Measurements from ENCODE around the gene DFFA. TPM values are rescaled to one million over a fixed set of nuclear protein-coding genes. Genes with fewer than 3 reads are reported as not detected.

The DFFA gene
- total RNA-seq, 1 experiment from 2014 or later = 94.1 TPM

- no peak overlapping the region for H2BK5ac ChIP-seq (ENCODE audit: insufficient read length, low read length)
- H3K23me2 ChIP-seq (ENCODE audit: insufficient read length, low read depth, low read length, poor library complexity, severe bottlenecking) = peaks cover 6% of the 10 kb centered on the region
- H2BK12ac ChIP-seq (ENCODE audit: insufficient read length, low read depth, low read length) = no peak overlapping the region
- Mint-ChIP-seq H3K4me3 (peak overlapping the region; percentile 96 to 99), H3K27me3 (ENCODE audit: low read depth) (no peaks in the 10 kb centered on the region), H3K27ac (peak overlapping the region; percentile 79 to 99 (median 96)), H3K9me3 (no peaks in the 10 kb centered on the region), H3K36me3 (ENCODE audit: insufficient read depth in 1 of 3, low read depth in 3 of 3) (peaks cover 26 to 41% (median 38%) of the 10 kb centered on the region in 3 experiments), H3K4me1 (peaks cover 22 to 24% of the 10 kb centered on the region in 2 experiments)
- H2AK5ac ChIP-seq (ENCODE audit: insufficient read length, low read length) = no peak overlapping the region
- H3K27ac ChIP-seq (ENCODE audit: insufficient read length, low read depth, low read length) = no peak overlapping the region
- no peak overlapping the region for H3K4ac ChIP-seq (ENCODE audit: low read depth, low read length)
- no peak overlapping the region for H2AFZ ChIP-seq (ENCODE audit: low read length)
- no peak overlapping the region for H4K91ac ChIP-seq (ENCODE audit: insufficient read length, low read depth, low read length)
- no CpG with 5 or more reads among the region's 23 CpGs for WGBS (ENCODE audit: extremely low coverage, insufficient read length, low lambda C conversion rate)
- H3K27me3 ChIP-seq (ENCODE audit: insufficient read depth, low read length) = no peaks in the 10 kb centered on the region
- no peaks in the 10 kb centered on the region for H4K20me1 ChIP-seq (ENCODE audit: control insufficient read depth, insufficient read depth, insufficient read length)
- no peak overlapping the region for H3K23ac ChIP-seq (ENCODE audit: insufficient read length, low read depth, low read length)
- H3T11ph ChIP-seq (ENCODE audit: low read length) = no peak overlapping the region
- no peak for DNase-seq
- peaks cover 3% of the 10 kb centered on the region; the same call in 1 of the 2 replicates for H3K79me2 ChIP-seq (ENCODE audit: insufficient read depth, low read length)
- H3K4me2 ChIP-seq (ENCODE audit: insufficient read depth, insufficient read length, low read length) = peak overlapping the region; percentile 63
- H4K8ac ChIP-seq (replicated peaks; ENCODE audit: insufficient read length, low read depth, low read length) = no peak overlapping the region
- H2BK20ac ChIP-seq (ENCODE audit: low read depth, low read length, poor library complexity, severe bottlenecking) = no peak overlapping the region
- no peak for TF ChIP-seq CTCF (conservative IDR thresholded peaks at IDR 0.05)
- no peaks in the 10 kb centered on the region for H3K9me3 ChIP-seq (ENCODE audit: control insufficient read depth, low read depth, low read length)
- no peak overlapping the region for H2BK15ac ChIP-seq (ENCODE audit: low read depth, low read length)
- peak overlapping the region; percentile 57 for H3K9ac ChIP-seq (ENCODE audit: extremely low read depth, insufficient read length, low read length)
- H3K79me1 ChIP-seq (ENCODE audit: insufficient read depth, low read depth, low read length, poor library complexity, severe bottlenecking) = no peaks in the 10 kb centered on the region
- H3K56ac ChIP-seq (ENCODE audit: insufficient read length, low read depth, low read length) = no peak overlapping the region
- H3K14ac ChIP-seq (ENCODE audit: insufficient read depth, low read length) = peak overlapping the region; percentile 23; the same call in 1 of the 2 replicates
- no peak overlapping the region for H4K5ac ChIP-seq (ENCODE audit: insufficient read length, low read depth, low read length)
- peaks cover 2% of the 10 kb centered on the region; the same call in 1 of the 2 replicates for H3K4me1 ChIP-seq (ENCODE audit: insufficient read depth, low read length)
- H2BK120ac ChIP-seq (ENCODE audit: low read depth, low read length, poor library complexity, severe bottlenecking) = no peak overlapping the region
- peak overlapping the region; percentile 0 for H3K18ac ChIP-seq (ENCODE audit: insufficient read length, low read depth, low read length)
Observed at GRCh38 chr1:10471411-10472219, 714 bp downstream of the DFFA start.
